Cardiac muscle cell (in vitro differentiated cells and primary cell): ENCODE measurements around the gene TCF4. TPM values are rescaled to one million over a fixed set of nuclear protein-coding genes. Genes with fewer than 3 reads are reported as not detected.

Source experiments
- DNase-seq, 2 donors: peaks; one replicate each; pipeline versions ENCODE4 v3.0.0 to v3.0.0-alpha.2; 2010 to 2017; ENCODE audit warnings: low read depth in 1 of 2, low spot score in 1 of 2
- H3K27ac ChIP-seq: fragments of 200-600 bp; sonication (generic); 2 replicates; pipeline ENCODE4 v1.5.1; 2016
- H3K27me3 ChIP-seq: fragments of 200-600 bp; sonication (generic); 2 replicates; pipeline ENCODE4 v1.6.0; 2016; ENCODE audit warnings: control low read depth
- H3K36me3 ChIP-seq: fragments of 200-600 bp; sonication (generic); 2 replicates; pipeline ENCODE4 v1.5.1; 2016; ENCODE audit warnings: control low read depth
- H3K4me1 ChIP-seq: fragments of 200-600 bp; sonication (generic); 2 replicates; pipeline ENCODE4 v1.8.1; 2017; ENCODE audit warnings: low read depth, mild to moderate bottlenecking, mixed run types
- H3K4me3 ChIP-seq: fragments of 200-600 bp; sonication (generic); 2 replicates; pipeline ENCODE4 v1.5.1; 2016; ENCODE audit warnings: mild to moderate bottlenecking
- H3K9me3 ChIP-seq: fragments of 200-600 bp; sonication (generic); 2 replicates; pipeline ENCODE4 v1.5.1; 2017; ENCODE audit warnings: low read depth, mild to moderate bottlenecking, control low read depth
- CTCF ChIP-seq: IDR thresholded peaks from 2 replicates; pipeline ENCODE4 v1.5.1; 2012; ENCODE audit warnings: low read depth, mild to moderate bottlenecking, low read length
- polyA plus RNA-seq: library from polyadenylated mRNA; unstranded; fragments of >200 nt; fragmentation: Nextera tagmentation; extraction: Ambion mirVana; gene quantifications from 2 replicates; pipeline ENCODE4 v1.2.1, GENCODE V29; 2016
- total RNA-seq: library from RNA; depleted of rRNA; stranded (reverse); fragments of >200 nt; gene quantifications from 2 replicates; pipeline ENCODE4 v1.2.3, GENCODE V29; 2016

Gene TCF4
- total and polyA plus RNA-seq, 2 experiments from 2014 or later = 38.3 to 59.2 TPM

GRCh38 chr18:55544014-55544413, 44.0 kb downstream of the TCF4 start:
- no peak overlapping the region for H3K4me3 ChIP-seq
- H3K4me1 ChIP-seq = peaks cover 18% of the 10 kb centered on the region
- no peaks in the 10 kb centered on the region for H3K9me3 ChIP-seq
- no peaks in the 10 kb centered on the region for H3K36me3 ChIP-seq
- no peaks in the 10 kb centered on the region for H3K27me3 ChIP-seq
- no peak for DNase-seq
- no peak for TF ChIP-seq CTCF
- no peak overlapping the region for H3K27ac ChIP-seq

GRCh38 chr18:55543130-55543704, 44.8 kb downstream of the TCF4 start:
- H3K36me3 ChIP-seq = no peaks in the 10 kb centered on the region
- H3K9me3 ChIP-seq = no peaks in the 10 kb centered on the region
- H3K27me3 ChIP-seq = no peaks in the 10 kb centered on the region
- H3K4me3 ChIP-seq = no peak overlapping the region
- DNase-seq = no peak
- H3K4me1 ChIP-seq = peaks cover 18% of the 10 kb centered on the region
- no peak overlapping the region for H3K27ac ChIP-seq
- no peak for TF ChIP-seq CTCF

GRCh38 chr18:55541571-55541970, 46.4 kb downstream of the TCF4 start:
- Histone ChIP-seq H3K9me3 (no peaks in the 10 kb centered on the region), H3K36me3 (no peaks in the 10 kb centered on the region), H3K4me3 (no peak overlapping the region), H3K27ac (no peak overlapping the region), H3K27me3 (no peaks in the 10 kb centered on the region), H3K4me1 (peaks cover 3% of the 10 kb centered on the region)
- no peak for DNase-seq
- TF ChIP-seq CTCF = no peak

GRCh38 chr18:55539240-55539639, 48.8 kb downstream of the TCF4 start:
- Histone ChIP-seq H3K4me3 (no peak overlapping the region), H3K27ac (no peak overlapping the region), H3K27me3 (no peaks in the 10 kb centered on the region), H3K4me1 (no peaks in the 10 kb centered on the region), H3K36me3 (no peaks in the 10 kb centered on the region), H3K9me3 (no peaks in the 10 kb centered on the region)
- no peak for TF ChIP-seq CTCF
- DNase-seq = no peak

- H3K27ac ChIP-seq = no peak overlapping the region
- no peaks in the 10 kb centered on the region for H3K27me3 ChIP-seq
- H3K36me3 ChIP-seq = no peaks in the 10 kb centered on the region
- no peak for TF ChIP-seq CTCF
- no peak for DNase-seq
- no peaks in the 10 kb centered on the region for H3K9me3 ChIP-seq
- H3K4me1 ChIP-seq = peaks cover 7% of the 10 kb centered on the region
- no peak overlapping the region for H3K4me3 ChIP-seq
These were observed 53.0 kb downstream of the TCF4 start for GRCh38 chr18:55534996-55535395.
